ENCODE measurements around the gene NF1.

Gene NF1

GRCh38 chr17:31318851-31319661, 224.3 kb downstream of the NF1 start:
- H3K4me1 ChIP-seq (ENCODE audit: control insufficient read depth, insufficient read depth, low read length), result peaks cover 5% of the 10 kb centered on the region; the same call in 1 of the 2 replicates
- no peak overlapping the region for H3K27ac ChIP-seq (ENCODE audit: extremely low read depth, low read depth, low read length)
- no peaks in the 10 kb centered on the region; a peak in 1 of 3 replicates for H3K36me3 ChIP-seq (ENCODE audit: control insufficient read depth in 2 of 2, insufficient read depth in 1 of 2, low read length in 2 of 2)
- no peak overlapping the region for H3K4me3 ChIP-seq (ENCODE audit: low read depth, low read length)
- H3K9me3 ChIP-seq (ENCODE audit: control insufficient read depth, insufficient read depth, low read depth, low read length), result no peaks in the 10 kb centered on the region
- TF ChIP-seq KLF17 (tag by site-specific recombination; IDR thresholded peaks at IDR 0.05), result no peak
- no peak for TF ChIP-seq BCL11A (tag by site-specific recombination; IDR thresholded peaks at IDR 0.05; ENCODE audit: low read depth)
- TF ChIP-seq ZNF274 (IDR thresholded peaks at IDR 0.05; ENCODE audit: low read length), result no peak
- no peak for TF ChIP-seq ZNF274 (tag by site-specific recombination; IDR thresholded peaks at IDR 0.05; ENCODE audit: borderline replicate concordance)
- TF ChIP-seq ZNF792 (tag by site-specific recombination; IDR thresholded peaks at IDR 0.05), result no peak
- no peak for TF ChIP-seq SP2 (tag by site-specific recombination; IDR thresholded peaks at IDR 0.05)
- no peak for TF ChIP-seq ZNF629 (tag by site-specific recombination; IDR thresholded peaks at IDR 0.05)
- TF ChIP-seq KLF16 (tag by site-specific recombination; IDR thresholded peaks at IDR 0.05), result no peak
- no peak for TF ChIP-seq ZNF777 (tag by site-specific recombination; IDR thresholded peaks at IDR 0.05; ENCODE audit: borderline replicate concordance)
- no peak for TF ChIP-seq ELK4 (IDR thresholded peaks at IDR 0.05; ENCODE audit: borderline replicate concordance, low read depth, low read length)
- TF ChIP-seq SALL2 (tag by site-specific recombination; IDR thresholded peaks at IDR 0.05; ENCODE audit: borderline replicate concordance), result no peak
- TF ChIP-seq ZNF529 (tag by site-specific recombination; IDR thresholded peaks at IDR 0.05; ENCODE audit: insufficient replicate concordance), result no peak
- TF ChIP-seq SP3 (tag by site-specific recombination; IDR thresholded peaks at IDR 0.05), result no peak
- no peak for TF ChIP-seq ZNF596 (tag by site-specific recombination; IDR thresholded peaks at IDR 0.05)
- no peak for TF ChIP-seq ZFP69B (tag by site-specific recombination; IDR thresholded peaks at IDR 0.05)
- TF ChIP-seq ZNF146 (tag by site-specific recombination; IDR thresholded peaks at IDR 0.05), result no peak
- TF ChIP-seq ZNF248 (tag by site-specific recombination; IDR thresholded peaks at IDR 0.05), result no peak
- no peak for TF ChIP-seq ZNF791 (tag by site-specific recombination; IDR thresholded peaks at IDR 0.05)
- no peak for TF ChIP-seq SCRT2 (tag by site-specific recombination; IDR thresholded peaks at IDR 0.05)
- TF ChIP-seq ZBTB49 (tag by site-specific recombination; IDR thresholded peaks at IDR 0.05; ENCODE audit: low read depth), result no peak
- no peak for TF ChIP-seq ZNF416 (tag by site-specific recombination; IDR thresholded peaks at IDR 0.05)
- ChIA-PET POLR2A (no interaction called here), CTCF (interaction anchor here (0.6 to 1.4 kb wide), 4 partner anchors 12 to 199 kb away, joined by 3 to 8 read pairs (median 4); no protein-coding TSS in a partner anchor)

GRCh38 chr17:31320241-31320640, 225.5 kb downstream of the NF1 start:
- CTCF ChIA-PET, result interaction anchor here (0.7 to 1.2 kb wide), 4 partner anchors 111 to 255 kb away, joined by 3 to 5 read pairs (median 3); no protein-coding TSS in a partner anchor
- POLR2A ChIA-PET, result no interaction called here
- peaks cover 0 to 3% of the 10 kb centered on the region in 2 experiments; a peak in 1 of 3 replicates for H3K36me3 ChIP-seq (ENCODE audit: control insufficient read depth in 2 of 2, insufficient read depth in 1 of 2, low read length in 2 of 2)
- no peak overlapping the region for H3K4me3 ChIP-seq (ENCODE audit: low read depth, low read length)
- no peaks in the 10 kb centered on the region for H3K9me3 ChIP-seq (ENCODE audit: control insufficient read depth, insufficient read depth, low read depth, low read length)
- H3K27ac ChIP-seq (ENCODE audit: extremely low read depth, low read depth, low read length), result no peak overlapping the region
- peaks cover 5% of the 10 kb centered on the region; the same call in 1 of the 2 replicates for H3K4me1 ChIP-seq (ENCODE audit: control insufficient read depth, insufficient read depth, low read length)
- TF ChIP-seq PBX3 (CRISPR knock-in tag; IDR thresholded peaks at IDR 0.05), result no peak
- TF ChIP-seq ELK4 (IDR thresholded peaks at IDR 0.05; ENCODE audit: borderline replicate concordance, low read depth, low read length), result no peak
- TF ChIP-seq ZBTB17 (tag by site-specific recombination; IDR thresholded peaks at IDR 0.05), result no peak
- TF ChIP-seq ZNF510 (tag by site-specific recombination; IDR thresholded peaks at IDR 0.05; ENCODE audit: insufficient replicate concordance), result no peak
- TF ChIP-seq GLI2 (tag by site-specific recombination; IDR thresholded peaks at IDR 0.05; ENCODE audit: borderline replicate concordance, low read depth), result no peak
- TF ChIP-seq ZNF26 (tag by site-specific recombination; IDR thresholded peaks at IDR 0.05), result no peak

Data from HEK293 (cell line).